BLaER1 (cell line): ENCODE results near the gene ITFG2.
"Not testable (repeated sequence)": the region's sequence is repeated elsewhere in the genome, so short reads cannot be mapped to it uniquely, and the experiment has no call there.

Experiments used
- H3K27ac ChIP-seq: shearing (Covaris generic); formaldehyde crosslinking; 2 replicates; pipeline ENCODE4 v1.8.1; 2022
- H3K27me3 ChIP-seq: shearing (Covaris generic); formaldehyde crosslinking; 2 replicates; pipeline ENCODE4 v1.8.1; 2022
- H3K36me3 ChIP-seq: shearing (Covaris generic); formaldehyde crosslinking; 2 replicates; pipeline ENCODE4 v1.8.1; 2022
- H3K4me1 ChIP-seq: shearing (Covaris generic); formaldehyde crosslinking; 2 replicates; pipeline ENCODE4 v1.8.1; 2022
- H3K4me2 ChIP-seq: shearing (Covaris generic); formaldehyde crosslinking; 2 replicates; pipeline ENCODE4 v1.8.1; 2022
- H3K4me3 ChIP-seq: shearing (Covaris generic); formaldehyde crosslinking; 2 replicates; pipeline ENCODE4 v1.8.1; 2022
- H3K9ac ChIP-seq: shearing (Covaris generic); formaldehyde crosslinking; 2 replicates; pipeline ENCODE4 v1.8.1; 2022
- H3K9me3 ChIP-seq: shearing (Covaris generic); formaldehyde crosslinking; 2 replicates; pipeline ENCODE4 v1.8.1; 2022
- H4K20me1 ChIP-seq: shearing (Covaris generic); formaldehyde crosslinking; 2 replicates; pipeline ENCODE4 v1.8.1; 2022
- Cebpa-rat ChIP-seq: shearing (Covaris generic); IDR thresholded peaks from 2 replicates; pipeline ENCODE4 v1.8.1; 2022

The ITFG2 gene

DNA sequence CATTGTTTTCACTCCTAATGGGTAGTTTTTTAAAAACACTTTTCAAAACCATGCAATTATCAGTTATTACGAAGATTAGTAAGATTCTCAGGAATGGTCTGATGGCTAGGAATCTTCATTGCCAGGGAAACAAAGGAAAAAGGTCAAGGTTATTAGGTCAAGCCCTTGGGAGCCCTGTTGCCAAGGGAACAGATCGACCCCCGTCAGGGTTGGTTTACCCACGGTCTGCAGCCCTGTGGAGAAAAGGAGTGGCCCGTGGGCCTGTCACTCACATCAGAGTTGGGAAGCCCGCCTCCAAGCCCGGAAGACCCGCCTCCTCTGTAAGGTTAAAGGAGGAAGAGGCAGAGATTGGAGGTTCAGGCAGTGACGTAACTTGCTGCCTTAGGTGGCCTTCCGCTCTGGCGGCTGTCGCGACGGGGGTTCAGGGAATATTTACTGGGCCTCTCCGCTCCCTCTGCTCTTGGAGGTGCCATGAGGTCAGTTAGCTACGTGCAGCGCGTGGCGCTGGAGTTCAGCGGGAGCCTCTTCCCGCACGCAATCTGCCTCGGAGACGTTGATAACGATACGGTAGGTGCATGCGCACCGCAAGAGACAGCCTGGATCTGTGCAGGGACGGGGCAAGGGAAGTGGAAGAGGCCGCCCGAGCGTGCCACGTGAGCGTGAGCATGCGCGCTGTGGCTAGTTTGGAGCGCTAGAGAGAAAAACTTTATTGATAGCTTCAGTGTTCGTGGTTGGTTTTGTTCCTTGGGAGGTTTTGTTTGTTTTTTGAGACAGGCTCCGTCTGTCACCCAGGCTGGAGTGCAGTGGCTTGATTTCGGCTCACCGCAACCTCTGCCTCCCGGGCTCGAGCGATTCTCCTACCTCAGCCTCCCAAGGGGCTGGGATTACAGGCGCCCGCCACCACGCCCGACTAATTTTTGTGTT lies at the start of gene ITFG2:
TSS of gene ITFG2 (plus strand) at position 379 of the 924 bp plus-strand sequence. CDS start at position 472, 93 bp downstream.
- TF ChIP-seq Cebpa-rat, result 0 out of 2 replicates have a peak, but pooled peaks have one; percentile 17
- Histone ChIP-seq H4K20me1 (peaks cover 15% of the 10 kb centered on the region; the same call in 1 of the 2 replicates), H3K4me2 (peak within 1 kb of the TSS; percentile 94), H3K9ac (peak within 1 kb of the TSS; percentile 86), H3K4me3 (peak within 1 kb of the TSS; percentile 78), H3K4me1 (peaks cover 18% of the 10 kb centered on the region), H3K27ac (peak within 1 kb of the TSS; percentile 90), H3K36me3 (peaks cover 27% of the 10 kb centered on the region), H3K9me3 (no peaks in the 10 kb centered on the region), H3K27me3 (no peaks in the 10 kb centered on the region)

DNA sequence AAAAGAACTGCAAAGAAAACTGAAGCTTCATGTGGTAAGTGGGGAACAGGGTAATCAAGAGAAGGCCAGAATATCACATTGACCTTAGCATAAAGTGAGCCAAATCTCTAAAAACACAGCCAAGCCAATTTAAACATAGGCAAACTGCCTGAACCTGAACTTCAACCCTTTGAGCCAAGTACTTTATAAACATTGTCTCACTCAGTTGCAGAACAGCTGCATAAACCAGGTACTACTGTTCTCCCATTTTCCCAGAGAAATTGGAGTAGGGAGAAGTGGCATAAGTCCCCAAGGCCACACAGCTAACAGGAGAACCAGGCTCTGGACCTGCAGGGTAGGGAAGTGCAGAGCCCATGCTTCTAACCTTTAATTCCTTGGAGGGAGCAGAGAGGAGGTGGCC lies 48.1 kb upstream of the ITFG2 start:
- Histone ChIP-seq H3K36me3 (no peaks in the 10 kb centered on the region), H3K4me2 (no peak overlapping the region), H3K4me1 (no peaks in the 10 kb centered on the region), H3K9me3 (no peaks in the 10 kb centered on the region), H3K27me3 (no peaks in the 10 kb centered on the region), H3K27ac (no peak overlapping the region), H3K9ac (no peak overlapping the region), H3K4me3 (no peak overlapping the region), H4K20me1 (no peaks in the 10 kb centered on the region)
- TF ChIP-seq Cebpa-rat, result no peak

DNA sequence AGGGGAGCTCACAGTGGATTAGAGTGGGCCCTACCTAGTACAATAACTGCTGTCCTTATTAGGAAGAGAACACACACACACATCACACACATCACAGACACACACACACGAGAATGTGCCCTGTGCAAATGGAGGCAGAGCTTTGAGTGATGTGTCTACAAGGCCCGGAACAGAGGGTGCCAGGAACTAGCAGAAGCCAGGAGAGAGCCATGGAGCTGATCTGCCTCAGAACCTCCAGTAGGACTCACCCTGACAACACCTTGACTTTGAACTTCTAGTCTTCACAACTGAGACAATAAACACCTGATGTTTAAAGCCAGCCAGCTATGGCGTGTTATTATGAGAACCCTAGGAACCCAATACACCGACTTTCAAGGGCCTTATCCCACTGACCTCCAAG lies 47.4 kb upstream of the ITFG2 start:
- Histone ChIP-seq H3K36me3 (no peaks in the 10 kb centered on the region), H3K9me3 (no peaks in the 10 kb centered on the region), H3K27ac (no peak overlapping the region), H4K20me1 (no peaks in the 10 kb centered on the region), H3K4me1 (no peaks in the 10 kb centered on the region), H3K9ac (no peak overlapping the region), H3K27me3 (no peaks in the 10 kb centered on the region), H3K4me3 (no peak overlapping the region), H3K4me2 (no peak overlapping the region)
- no peak for TF ChIP-seq Cebpa-rat

DNA sequence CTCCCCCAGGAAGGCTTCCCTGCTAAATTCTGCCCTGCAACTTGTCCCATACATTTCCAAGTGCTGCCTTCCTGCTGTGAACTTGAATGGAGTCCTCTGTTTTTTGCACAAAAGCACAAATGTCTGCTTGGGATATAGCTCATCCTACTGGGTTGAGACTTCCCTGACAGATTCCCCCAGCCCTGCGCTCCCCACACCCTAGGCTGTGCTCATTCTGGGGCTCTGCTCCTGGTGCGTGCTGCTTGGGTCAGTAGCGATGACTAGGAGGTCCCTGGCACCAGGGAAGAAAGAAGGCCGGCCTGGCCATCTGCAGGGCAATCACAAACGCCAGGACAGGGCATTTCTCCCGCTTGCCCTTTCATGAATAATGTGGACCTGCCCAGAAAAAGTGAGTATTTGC lies 46.9 kb upstream of the ITFG2 start:
- Histone ChIP-seq H3K36me3 (no peaks in the 10 kb centered on the region), H3K4me1 (no peaks in the 10 kb centered on the region), H3K9ac (no peak overlapping the region), H3K9me3 (no peaks in the 10 kb centered on the region), H3K4me3 (no peak overlapping the region), H4K20me1 (no peaks in the 10 kb centered on the region), H3K4me2 (no peak overlapping the region), H3K27ac (no peak overlapping the region), H3K27me3 (no peaks in the 10 kb centered on the region)
- TF ChIP-seq Cebpa-rat, result no peak

DNA sequence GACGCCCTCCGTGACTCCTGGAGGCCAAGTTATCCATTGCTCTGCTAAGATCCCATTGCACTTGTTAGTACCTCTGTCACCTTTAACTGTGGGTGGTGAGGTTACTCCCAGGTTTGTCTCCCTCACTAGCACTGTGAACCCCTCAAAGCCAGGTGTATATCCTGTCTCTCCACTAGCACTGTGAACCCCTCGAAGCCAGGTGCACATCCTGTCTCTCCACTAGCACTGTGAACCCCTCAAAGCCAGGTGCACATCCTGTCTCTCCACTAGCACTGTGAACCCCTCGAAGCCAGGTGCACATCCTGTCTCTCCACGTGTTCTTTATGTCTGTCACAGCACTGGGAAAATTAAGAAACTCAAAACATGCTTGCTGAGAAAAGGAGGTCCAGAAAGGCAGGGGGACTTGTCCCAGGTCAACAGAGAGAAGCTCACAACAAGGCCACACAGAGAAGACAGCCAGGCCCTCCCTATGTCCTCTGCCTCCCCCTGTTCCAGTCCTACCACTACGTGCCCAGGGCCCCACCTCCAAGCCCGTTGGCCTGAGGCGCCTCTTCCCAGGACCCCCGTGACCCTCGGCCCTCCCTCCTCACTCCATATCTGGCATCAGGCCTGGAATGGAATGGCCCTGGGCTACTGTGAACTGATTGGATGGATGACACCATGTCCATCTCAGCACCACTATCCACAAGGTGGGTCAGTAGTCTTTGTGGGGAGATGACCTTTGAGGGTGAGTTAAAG lies 44.1 kb upstream of the ITFG2 start:
- H3K4me1 ChIP-seq, result no peaks in the 10 kb centered on the region
- no peaks in the 10 kb centered on the region for H4K20me1 ChIP-seq
- H3K27ac ChIP-seq, result no peak overlapping the region
- TF ChIP-seq Cebpa-rat, result no peak
- H3K4me2 ChIP-seq, result no peak overlapping the region
- H3K9ac ChIP-seq, result no peak overlapping the region
- no peak overlapping the region for H3K4me3 ChIP-seq
- H3K36me3 ChIP-seq, result no peaks in the 10 kb centered on the region
- H3K27me3 ChIP-seq, result no peaks in the 10 kb centered on the region
- H3K9me3 ChIP-seq, result no peaks in the 10 kb centered on the region

DNA sequence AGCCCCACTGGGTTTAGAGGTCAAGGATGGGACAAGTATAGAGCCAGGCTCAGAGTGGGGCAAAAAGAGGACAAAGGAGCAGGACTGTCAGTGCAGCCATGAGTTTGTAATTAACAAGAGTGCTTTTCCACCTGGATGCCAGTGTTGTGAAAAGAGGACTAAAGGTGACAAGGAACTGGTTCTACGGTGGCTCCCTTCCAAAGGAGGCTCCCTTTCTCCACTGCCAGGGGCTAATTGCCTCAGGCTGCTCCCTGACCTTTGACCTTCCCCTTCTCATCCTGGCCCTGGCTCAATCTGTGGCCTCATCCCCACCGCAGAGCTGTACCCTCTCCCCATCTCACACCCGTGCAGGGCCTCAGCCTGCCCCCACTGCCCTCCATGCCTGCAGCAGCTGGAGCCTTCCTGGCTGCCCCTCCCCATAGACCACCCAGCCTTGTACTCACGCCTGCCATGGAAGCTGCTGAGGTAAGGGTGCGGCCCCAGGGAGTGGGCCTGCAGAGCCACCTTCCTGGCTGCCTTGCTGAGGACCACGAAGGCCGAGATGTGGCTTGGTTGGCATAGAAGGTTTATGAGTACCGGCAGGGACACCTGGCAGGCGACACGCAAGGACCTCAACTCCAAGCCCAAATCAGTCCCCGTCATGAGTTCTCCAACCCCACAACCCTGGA lies 42.5 kb upstream of the ITFG2 start:
- no peaks in the 10 kb centered on the region for H3K4me1 ChIP-seq
- no peaks in the 10 kb centered on the region for H3K27me3 ChIP-seq
- no peak overlapping the region for H3K9ac ChIP-seq
- no peak overlapping the region for H3K27ac ChIP-seq
- H3K4me2 ChIP-seq, result no peak overlapping the region
- no peak for TF ChIP-seq Cebpa-rat
- H3K4me3 ChIP-seq, result no peak overlapping the region
- H3K9me3 ChIP-seq, result no peaks in the 10 kb centered on the region
- H4K20me1 ChIP-seq, result no peaks in the 10 kb centered on the region
- no peaks in the 10 kb centered on the region for H3K36me3 ChIP-seq

DNA sequence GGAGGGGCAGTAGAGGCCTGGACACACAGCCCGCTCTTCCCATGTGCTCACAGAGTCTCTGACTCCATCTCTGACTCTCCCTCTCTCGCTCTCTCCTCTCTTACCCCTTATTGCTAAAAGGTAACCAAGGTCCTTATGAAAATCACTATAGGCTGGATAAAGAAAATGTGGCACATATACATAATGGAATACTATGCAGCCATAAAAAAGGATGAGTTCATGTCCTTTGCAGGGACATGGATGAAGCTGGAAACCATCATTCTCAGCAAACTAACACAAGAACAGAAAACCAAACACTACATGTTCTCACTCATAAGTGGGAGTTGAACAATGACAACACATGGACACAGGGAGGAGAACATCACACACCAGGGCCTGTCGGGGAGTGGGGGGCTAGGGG lies 41.9 kb upstream of the ITFG2 start:
- not testable (repeated sequence) for H3K27ac ChIP-seq, H3K4me3 ChIP-seq, H3K9ac ChIP-seq, H3K36me3 ChIP-seq, H3K9me3 ChIP-seq, H3K4me2 ChIP-seq, H3K4me1 ChIP-seq, H3K27me3 ChIP-seq, H4K20me1 ChIP-seq

DNA sequence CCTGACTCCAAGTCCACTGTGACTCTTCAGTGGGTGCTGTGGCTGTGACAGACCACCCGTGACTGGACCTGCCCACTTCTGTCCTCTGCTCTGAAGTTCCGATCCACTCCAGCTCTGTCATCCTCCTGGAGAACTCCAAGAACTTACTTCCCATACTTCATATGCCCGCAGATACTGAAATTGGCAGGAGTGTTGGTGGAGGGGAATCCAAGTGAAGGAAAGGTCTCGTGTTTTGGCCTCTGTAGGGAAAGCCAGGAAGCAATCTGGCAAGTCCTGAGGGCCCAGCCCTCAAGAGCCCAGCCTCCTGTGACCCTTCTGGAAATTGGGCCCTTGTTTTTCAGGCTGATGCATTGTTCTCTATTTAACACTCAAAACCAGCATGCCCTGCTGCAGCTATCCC lies 40.1 kb upstream of the ITFG2 start:
- no peaks in the 10 kb centered on the region for H4K20me1 ChIP-seq
- H3K9ac ChIP-seq, result no peak overlapping the region
- H3K4me2 ChIP-seq, result no peak overlapping the region
- H3K36me3 ChIP-seq, result no peaks in the 10 kb centered on the region
- H3K4me1 ChIP-seq, result no peaks in the 10 kb centered on the region
- H3K4me3 ChIP-seq, result no peak overlapping the region
- H3K9me3 ChIP-seq, result no peaks in the 10 kb centered on the region
- no peak overlapping the region for H3K27ac ChIP-seq
- TF ChIP-seq Cebpa-rat, result no peak
- H3K27me3 ChIP-seq, result no peaks in the 10 kb centered on the region

DNA sequence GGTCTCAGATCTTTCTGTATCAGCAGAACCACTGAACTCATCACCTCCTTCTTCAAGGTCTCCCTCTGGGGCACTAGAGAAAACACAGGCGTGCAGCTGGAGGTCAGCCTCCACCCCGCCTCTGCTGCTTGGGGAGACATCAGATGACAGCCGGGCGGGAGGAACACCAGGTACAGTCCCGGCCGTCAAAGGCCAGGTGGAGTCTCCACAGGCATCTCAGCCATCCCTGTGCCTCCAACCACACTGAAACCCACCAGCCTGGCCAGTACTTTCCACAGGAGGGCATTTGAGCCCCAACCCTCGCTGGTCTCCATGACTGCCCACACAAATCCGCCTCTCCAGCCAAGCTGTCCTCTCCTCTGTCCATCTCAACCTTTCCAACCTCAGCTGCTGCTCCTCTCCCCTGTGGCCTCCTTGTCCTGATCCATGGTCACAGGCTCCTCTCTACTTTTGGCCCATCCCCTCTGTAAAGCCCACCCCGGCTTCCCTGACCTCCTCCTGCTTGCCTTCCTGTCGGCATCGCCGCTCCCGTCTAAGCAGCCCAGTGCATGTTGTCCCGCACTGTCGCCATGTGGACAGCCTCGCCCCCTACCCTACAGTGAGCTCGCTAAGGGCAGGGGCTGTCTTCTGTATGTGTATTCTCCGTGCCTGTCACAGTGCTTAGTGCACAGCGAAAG lies 39.1 kb upstream of the ITFG2 start:
- Histone ChIP-seq H3K4me2 (no peak overlapping the region), H3K9ac (no peak overlapping the region), H3K4me3 (no peak overlapping the region), H3K9me3 (no peaks in the 10 kb centered on the region), H3K4me1 (no peaks in the 10 kb centered on the region), H3K36me3 (no peaks in the 10 kb centered on the region), H3K27me3 (no peaks in the 10 kb centered on the region), H4K20me1 (no peaks in the 10 kb centered on the region), H3K27ac (no peak overlapping the region)
- no peak for TF ChIP-seq Cebpa-rat
